NCI-H1092 treated with DMSO at 0.1 percent for 48 hours (cell line): Measurements from ENCODE around the gene PXDN.
"Not testable (repeated sequence)": the region's sequence is repeated elsewhere in the genome, so short reads cannot be mapped to it uniquely, and the experiment has no call there.

Experiments used
- DNase-seq: peaks from one replicate; lab custom pipeline; 2025; lab: John Stamatoyannopoulos, UW

PXDN gene

DNA sequence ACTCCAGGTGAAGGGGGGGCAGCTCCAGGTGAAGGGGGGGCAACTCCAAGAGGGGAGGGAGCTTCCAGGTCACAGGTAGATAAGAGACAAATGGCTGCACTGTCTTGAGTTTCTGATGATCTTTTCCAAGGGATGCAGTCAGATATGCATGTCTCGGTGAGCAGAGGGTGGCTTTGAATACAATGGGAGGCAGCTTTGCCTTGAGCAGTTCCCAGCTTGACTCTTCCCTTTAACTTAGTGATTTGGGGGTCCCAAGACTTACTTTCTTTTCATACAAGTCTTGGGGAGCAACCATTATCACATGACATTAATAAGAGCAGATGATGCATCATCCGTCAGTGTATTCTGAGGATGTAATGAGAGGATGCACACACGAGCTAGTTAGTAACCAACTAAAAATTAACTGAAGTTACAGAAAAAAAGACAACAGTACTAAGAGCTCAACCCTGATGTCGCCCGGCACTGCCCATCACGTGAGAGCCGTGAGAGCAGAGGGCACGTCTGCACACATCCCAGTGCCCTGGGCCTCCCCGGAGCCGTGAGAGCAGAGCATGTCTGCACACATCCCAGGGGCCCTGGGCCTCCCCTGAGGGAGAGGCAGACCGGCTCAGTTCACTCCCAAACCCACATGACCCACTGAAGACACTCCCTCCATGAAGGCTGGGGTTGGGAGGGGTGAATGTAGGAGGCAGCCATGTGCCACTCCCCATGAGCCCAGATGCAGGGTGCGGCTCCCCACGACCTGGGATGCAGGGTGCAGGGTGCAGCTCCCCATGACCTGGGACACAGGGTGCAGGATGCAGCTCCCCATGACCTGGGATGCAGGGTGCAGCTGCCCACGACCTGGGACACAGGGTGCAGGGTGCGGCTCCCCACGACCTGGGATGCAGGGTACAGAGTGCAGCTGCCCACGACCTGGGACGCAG, 39.4 kb downstream of the PXDN start:
- DNase-seq, result no peak

DNA sequence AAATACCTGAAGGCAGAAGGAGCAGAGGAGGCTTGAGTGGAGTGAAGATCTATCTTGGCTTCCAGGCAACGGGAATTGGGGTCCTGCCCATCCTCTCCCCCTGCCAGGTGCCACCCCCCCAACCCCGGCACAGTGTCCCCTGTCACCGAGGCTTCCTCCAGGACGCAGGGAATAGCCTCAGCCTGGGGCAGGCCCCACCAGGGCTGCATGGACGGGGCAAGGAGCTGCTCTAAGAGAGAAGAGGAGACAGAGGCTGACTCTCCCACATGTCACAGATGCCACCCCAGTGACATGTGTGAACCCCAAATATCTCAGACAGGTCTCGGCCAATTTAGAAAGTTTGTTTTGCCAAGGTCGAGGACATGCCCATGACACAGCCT, 42.1 kb downstream of the PXDN start:
- DNase-seq, result no peak

DNA sequence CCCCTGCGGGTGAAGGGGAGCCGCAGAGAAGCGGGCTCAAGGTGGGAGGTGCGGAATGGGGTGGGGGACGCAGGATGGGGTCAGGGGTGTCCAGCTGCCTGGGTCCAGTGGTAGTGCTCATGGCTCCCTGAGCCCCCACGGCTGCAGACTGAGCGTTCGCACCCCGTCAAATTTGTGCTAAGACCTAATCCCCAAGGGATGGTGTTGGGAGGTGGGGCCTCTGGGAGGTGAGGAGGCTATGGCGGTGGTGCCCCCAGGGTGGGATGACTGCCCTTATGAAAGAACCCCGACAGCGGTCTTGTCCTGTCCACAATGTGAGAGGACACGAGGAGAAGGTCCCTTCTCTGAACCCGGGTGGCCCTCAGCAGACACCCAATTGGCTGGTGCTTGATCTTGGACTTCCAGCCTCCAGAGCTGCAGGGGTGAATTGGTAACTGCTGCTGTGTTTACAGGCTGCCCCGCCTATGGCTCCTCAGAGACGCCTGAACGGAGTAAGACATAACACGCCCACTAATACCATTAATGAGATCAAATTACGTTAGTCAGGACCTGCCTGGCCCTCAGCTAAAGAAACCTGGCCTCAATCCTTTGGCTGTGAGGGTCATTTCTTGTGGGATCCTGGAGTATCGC, 42.6 kb downstream of the PXDN start:
- no peak for DNase-seq

DNA sequence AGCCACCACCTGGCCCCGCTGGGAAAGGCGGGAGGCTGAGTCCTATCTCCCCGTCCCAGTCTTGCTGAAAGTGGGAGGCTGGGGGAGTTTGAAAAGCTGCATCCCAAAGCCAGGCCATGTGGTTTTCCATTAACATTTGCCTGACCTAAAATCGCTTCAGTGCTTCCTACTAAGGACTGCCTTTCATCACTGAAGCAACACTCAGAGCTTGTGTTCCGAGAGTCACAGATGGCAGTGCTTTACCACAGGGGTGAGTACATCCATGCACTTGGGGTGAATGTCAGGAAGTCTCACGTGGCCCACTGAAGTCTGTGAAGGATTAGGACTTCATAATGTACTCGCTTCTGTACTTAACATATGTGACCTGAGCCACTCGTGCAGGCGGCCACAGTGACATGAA, 43.3 kb downstream of the PXDN start:
- no peak for DNase-seq

DNA sequence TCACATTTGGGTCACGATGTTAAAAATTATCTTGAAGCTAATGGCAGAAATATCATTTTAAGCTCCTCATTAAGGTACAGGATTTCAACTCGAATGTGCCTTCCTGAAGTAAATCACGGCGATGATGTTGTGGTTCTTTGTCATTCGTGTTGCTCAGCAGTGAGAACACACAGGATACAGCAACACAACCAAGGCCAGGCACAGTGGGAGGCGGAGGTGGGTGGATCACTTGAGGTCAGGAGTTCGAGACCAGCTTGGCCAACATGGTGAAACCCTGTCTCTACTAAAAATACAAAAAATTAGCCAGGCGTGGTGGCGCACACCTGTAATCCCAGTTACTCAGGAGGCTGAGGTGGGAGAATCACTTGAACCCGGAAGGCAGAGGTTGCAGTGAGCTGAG, 43.9 kb downstream of the PXDN start:
- not testable (repeated sequence) for DNase-seq

DNA sequence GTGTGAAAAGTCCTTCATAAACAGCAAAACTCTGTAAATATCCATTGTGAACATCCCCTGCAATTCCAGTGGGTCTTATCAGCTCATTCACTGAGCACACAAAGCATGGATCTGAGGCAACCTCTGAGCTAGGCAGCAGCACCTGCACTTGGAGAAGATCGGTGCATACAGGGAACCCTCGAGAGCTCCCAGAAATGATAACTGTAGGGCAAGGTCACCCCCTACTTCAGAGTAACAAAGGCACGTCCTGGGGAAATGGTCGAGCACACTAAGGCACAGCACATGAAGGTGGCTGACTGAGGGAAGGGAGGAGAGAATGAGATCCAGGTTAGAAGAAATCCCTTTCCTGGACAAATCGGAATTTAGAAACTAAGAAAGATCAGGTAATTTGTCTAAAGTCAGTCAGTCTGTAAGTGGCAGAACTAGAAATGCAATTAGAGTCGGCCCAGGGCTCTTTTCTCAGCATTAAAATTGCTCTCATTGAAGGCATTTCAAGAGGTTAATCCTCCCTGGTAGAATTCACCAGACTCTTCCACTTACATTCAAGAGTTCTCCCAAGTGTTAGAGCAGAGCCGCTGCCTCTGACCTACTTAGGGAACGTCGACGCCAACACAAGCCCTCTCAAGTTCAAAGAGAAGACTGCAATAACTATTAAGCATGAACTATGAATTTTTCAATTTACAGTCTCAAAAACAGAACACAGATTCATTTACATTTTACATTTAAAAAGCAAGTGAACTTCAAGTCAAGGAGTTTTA, 45.9 kb downstream of the PXDN start:
- no peak for DNase-seq

DNA sequence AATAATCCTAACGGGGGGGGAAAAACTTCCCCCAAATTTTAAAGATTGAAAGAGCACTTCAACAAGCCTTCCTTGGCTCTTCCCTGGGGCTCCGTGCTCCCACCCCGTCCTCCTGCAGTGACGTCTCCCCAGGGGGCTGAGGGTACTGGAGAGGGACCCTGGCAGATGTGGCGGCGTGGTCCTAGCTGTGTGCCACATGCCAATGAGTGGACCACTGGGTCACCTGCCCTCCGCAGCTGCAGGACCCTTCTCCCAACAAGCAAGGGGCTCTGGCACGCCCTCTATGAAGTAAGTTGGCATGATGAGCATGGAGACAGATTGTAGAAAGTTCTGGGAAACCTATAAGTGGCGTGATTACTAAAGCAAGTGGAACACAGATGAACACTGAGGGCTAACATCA, 46.7 kb downstream of the PXDN start:
- DNase-seq, result no peak

DNA sequence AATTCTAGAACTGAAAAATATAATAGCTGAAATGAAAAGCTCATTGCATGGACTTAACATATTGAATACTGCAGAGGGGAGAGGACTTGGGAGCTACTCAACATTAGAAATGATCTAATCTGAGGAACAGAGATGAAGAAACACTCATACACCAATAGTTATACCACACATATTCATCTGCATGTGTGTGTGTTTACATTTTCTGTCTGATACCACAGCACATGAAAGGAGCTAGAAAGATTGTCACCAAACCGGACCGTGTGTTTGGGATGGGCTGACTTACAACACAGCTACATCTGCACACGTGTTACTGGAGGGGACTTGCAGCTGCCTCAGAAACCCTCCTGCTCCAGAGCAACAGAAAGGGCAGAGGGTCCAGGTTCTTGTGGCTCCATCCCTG, 47.8 kb downstream of the PXDN start:
- DNase-seq, result no peak

DNA sequence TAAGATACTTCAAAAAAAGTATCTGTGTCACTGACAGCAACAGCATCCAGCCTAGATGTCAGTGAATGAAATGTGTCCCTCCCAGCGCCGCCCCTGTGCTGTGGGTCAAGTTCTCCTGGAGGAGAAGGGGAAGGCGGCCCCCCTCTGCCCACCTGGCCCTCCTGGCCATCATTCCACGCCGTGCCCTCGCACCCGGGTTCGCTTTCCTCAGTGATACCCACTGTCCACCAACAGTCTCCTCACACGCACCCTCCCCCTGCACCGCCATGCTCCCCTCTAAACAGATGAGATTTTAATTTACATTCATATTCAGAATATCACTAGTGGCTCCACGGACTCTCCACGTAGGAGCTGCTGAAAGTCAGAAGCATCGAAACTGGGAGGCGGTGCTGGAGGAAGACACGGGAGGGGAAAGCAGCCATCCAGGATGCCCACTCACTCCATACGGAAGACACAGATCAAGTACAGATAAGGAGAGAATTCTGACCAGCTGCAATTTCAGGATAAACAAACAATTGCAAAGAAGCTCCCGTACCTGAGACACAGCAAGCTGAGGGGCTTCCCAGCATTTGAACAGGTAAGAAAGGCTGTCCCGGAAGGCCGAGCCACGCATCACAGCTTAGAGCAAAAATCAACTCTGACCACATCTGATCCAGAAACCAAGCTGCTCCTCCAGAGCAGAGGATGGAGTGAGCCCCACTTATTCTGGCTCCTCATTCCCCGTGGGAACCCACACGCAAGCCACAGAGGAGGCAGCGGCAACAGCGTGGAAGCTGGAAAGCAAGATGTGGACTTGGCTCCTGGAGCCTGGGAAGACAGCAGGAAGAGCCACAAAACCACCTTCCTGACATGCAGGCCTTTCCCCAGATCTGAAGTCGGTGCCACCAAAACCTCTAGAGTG, 49.7 kb downstream of the PXDN start:
- DNase-seq, result no peak

DNA sequence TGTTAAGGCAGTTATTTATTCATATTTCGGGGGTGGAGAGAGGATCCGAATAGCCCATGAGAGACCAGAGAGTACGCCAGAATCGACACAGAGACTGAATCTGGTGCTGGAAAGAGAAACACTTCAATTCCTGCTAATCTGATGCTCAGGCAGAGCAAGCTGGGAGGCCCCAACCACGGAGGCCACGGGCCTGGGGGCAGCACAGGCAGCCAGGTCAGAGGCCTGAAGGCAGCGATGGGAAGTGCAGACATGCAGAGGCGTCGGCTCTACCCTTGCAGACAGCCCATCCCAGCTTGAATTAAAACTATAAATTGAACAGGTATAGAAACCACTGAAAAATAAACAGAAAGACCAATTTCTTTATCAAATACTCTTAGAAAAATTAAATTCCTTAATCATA, 50.6 kb downstream of the PXDN start:
- DNase-seq, result no peak

DNA sequence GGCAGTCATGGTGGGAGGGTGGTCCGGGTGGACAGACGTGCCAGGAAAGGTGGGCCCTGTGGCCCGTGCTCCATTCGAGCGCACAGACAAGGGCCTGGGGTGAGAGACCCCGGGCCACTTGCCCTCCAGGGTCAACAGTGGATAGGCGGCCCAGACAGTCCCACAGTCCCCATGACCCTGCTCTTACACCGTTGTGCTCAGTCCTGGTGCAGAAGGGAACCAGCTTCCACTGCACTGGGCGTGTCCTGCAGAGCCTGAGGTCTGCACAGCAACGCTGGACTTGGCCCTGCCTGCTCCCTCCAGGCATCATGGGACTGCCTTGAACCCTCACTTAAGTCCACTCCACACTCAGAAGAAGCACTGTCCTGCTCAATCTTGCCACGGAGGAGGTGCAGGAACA, 52.0 kb downstream of the PXDN start:
- DNase-seq, result no peak

DNA sequence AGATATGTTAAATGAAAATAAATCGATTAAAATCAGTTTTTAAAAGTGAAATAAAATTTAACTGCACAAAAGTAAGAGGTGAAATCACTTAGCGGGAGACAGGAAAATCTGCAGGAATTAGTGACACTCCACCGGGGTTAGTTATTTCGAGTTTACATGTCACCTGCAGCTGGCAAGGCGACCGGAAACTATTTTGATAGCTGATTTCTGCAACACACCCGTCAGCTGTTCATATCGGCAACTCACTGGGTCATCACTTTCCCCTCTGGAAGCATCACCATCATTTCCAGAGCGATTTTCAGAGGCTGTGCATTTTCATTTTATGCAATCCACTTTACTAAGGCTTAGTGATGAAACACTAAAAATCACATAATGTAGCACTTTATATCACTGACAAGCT, 52.9 kb downstream of the PXDN start:
- DNase-seq, result no peak

DNA sequence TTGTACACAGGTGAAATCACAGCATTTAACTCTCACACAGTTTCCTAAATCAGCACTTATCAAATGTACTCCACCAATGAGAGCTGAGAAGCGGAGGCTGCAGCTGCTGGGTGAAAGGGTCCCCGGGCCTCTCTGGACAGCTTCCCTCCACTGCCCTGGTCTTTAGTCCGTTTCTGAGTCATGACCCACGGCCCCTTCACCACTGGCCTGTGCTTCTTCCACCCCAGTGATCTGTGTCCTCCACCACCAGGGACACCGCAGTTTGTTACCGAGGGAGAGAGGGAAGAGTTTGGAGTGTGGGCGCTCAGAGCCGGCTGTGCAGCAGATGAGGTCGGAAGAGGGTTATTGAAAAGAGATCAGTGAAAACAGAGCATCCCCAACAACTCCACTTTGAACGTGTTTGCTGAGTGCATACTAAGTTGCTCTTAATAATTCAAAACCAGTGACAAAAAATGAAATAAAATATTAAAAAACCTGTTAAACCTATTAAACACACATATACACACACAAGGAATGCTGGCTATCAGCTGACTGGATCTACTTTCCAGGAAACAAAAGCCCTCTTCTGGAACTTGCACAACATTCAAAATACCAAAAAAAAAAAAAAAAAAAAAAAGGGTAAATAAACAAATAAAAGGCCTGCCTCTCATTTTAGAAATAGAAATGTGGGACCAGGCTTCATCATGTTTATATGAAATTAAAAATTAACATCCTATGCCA, 54.1 kb downstream of the PXDN start:
- DNase-seq, result no peak

DNA sequence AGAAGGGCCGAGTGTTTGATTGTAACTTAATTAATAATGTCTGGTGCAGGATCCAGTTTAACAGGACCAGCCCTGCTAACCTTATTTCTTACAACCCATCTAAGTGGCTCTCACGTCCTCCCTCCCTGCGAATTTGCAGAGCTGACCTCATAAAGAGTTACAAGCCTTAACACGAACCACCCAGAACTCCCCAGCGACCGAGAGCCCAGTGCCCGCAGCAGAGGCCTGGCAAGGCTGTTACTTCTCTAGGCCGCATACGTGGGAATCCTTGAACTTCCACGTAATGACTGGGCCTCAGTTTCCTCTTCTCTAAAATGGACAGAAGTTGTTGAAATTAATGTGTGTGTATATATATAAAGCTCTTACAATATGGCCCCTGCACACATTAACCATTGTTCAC, 55.5 kb downstream of the PXDN start:
- no peak for DNase-seq

DNA sequence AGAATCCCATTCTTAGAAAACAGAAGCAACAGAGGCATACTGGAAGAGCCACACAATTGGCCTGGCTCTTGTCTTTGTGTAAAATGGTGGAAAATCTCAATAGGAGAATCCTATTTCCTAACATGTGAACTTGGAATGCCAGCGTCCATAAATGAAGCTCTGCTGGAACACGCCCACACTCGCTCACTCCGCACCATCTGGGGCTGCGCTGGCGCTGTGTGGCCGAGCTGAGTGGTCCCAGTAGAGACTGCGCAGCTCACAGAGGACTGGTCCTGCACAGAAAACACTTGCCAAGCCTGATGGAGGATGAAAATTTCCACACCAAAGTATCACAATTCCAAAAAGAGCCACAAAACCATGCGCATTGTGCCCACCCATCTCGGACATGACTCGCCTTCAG, 56.2 kb downstream of the PXDN start:
- no peak for DNase-seq

DNA sequence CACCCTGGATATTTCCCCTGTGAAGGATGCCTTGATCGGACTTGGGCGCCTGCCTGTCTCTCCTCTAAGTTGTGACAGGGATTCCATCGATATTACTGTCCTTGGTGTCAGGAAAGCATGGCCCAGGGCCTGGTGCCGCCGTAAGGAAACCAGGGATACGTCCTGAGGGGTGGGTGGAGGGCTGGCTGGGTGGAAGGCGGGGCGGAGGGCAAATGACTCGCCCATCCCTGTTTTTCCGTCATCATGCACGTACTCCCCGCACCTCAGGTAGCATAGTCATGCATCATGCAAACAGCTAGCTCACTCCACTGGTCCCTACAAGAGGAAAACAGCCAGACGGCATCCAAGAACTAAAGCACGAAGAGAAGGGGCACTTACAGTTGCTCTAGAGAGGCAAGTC, 57.1 kb downstream of the PXDN start:
- no peak for DNase-seq

DNA sequence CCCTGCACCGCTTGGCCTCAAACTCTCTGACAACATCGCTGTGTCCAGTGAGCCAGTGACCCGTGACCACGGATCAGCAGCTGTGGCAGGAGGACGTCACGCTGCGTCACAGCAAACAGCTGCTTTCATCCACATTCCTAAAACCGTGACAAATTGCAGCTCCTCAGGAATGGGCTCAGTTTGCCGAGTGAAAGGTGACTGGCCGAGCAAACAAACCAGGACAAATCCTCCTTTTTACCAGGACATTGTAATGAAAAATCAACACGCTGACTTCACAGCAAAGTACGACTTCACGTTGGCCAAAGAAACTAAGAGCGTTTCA, 57.6 kb downstream of the PXDN start:
- no peak for DNase-seq

DNA sequence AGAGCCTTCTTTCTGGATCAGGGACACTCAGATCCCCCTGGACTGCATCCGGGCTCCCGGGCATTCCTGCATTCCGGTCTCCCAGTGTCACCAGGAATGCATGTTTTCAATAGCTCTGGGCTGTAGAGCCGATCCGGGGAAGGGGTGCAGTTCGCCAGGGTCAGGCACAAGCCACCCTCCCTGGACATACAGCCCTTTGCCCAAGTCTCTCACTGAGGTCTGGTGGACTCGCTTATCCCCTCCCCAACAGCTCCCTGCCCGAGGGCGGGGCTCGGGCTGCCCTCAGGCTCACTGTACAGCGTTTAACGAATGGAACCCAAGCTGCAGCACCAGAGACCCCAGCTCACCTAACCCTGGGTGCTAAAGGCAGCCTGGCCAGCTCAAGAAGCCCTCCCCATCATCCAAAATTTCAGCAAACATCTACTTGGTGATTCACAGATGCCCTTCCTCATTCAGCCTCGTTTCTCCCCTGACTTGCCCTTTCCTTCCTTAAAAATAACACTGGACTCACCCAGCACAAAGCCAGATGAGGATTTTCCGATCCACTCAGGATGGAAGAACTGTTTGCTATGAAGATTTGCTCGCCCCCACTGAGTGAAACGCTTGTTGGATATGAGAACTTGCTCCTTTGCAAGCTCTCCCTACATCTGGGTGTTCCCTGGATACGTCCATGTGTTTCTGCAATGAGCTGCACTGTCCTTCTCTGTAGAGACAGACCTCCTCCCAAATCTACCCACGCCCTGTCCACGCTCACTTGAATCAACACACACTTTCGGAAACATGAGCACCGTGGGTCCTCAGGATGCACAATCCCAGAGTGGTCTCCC, 58.1 kb downstream of the PXDN start:
- DNase-seq, result no peak

DNA sequence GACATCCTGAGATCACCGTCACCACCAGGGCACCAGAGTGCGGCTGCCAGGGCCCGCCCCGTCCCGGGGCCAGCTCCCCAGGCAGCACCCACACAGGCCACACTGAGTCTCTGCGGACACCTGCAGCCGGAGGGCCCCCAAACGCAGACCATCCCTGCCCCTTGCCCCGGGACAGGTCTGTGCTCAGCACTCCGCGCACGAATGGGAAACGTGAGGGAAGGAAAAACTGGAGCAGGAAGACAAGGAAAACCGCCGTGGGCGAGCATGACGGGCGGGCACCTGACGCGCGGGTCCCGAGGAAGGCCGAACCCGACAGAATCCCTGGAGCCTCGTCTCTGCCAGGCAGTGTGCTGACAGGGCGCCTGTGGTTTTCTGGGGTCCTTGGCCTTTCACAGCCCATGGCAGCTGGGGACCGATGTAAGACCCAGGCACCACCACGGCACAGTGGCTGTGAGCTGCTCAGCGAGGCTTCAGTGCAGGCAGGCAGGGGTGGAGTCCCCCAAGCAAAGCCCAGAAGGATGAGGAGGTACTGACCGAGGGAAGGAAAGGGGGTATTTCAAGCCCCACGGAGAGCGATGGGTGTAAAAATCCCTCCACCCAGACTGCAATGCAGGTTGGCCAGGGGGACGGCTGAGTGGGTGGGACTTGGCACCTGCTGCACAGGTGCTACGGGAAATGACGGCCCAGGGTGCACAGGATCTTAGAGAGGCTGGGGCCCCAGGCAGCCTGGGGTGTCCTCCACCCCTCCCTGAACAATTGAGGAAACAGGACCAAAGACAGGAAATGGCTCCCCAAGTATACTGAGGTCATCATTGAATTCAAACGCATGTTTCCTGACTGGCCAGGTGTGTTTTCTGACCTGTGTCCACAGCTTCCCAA, 59.0 kb downstream of the PXDN start:
- no peak for DNase-seq

DNA sequence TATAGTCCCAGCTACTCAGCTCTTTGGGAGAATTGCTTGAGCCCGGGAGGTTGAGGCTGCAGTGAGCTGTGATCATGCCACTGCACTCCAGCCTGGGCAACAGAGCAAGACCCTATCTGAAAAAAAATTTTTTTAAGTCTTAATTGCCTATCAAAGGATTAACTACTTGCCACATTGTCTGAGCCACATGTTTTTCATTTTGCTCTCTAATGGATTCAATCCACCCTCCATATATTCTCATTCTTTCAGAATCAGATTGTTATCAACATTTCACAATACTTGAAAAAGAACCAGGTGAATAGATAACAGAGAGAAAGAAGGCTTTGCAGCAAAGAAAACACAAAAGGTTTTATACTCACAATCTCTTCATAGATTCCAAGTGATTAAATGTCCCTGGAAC, 61.0 kb downstream of the PXDN start:
- DNase-seq, result no peak
